Erythroblast (primary cell): Measurements from ENCODE around the gene PRPSAP1.

Experiments
- GATA1 ChIP-seq: IDR thresholded peaks from 2 replicates; pipeline ENCODE4 v1.6.1; 2011; ENCODE audit warnings: low read depth, mild to moderate bottlenecking, control low read depth, low read length, moderate library complexity
- POLR2A ChIP-seq: IDR thresholded peaks from 2 replicates; pipeline ENCODE4 v1.6.1; 2011; ENCODE audit warnings: mild to moderate bottlenecking, low read length

DNA sequence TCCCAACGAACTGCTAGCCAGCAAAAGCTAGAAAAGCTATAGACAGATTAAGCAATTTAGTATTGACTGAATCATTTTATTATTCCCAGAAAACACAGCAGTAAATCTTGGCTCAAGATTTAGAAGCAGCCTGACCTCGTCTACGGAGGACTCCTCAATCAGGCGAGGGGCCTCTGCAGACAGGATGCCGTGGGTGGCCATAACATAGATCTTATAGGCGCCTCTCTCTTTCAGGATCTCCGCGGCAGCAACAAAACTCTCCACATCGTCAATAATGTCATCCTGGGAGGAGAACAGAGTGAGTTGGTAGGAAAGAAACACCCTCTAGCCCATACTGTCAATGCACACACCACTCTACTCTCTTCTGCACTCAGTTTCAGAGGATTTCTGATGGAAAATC is 41.0 kb downstream of the PRPSAP1 start:
- no peak for TF ChIP-seq POLR2A
- TF ChIP-seq GATA1 = no peak
